SHP77 (cell line): ENCODE results near the gene OGN.

Experiments
- DNase-seq, 2 experiments: peaks; one replicate each; lab custom pipeline; 2025; lab: John Stamatoyannopoulos, UW

Gene OGN

GRCh38 chr9:92405818-92406217, 1.4 kb upstream of the OGN start:
- no peak for DNase-seq

GRCh38 chr9:92402826-92403745, 1.3 kb downstream of the OGN start:
- DNase-seq: no peak

GRCh38 chr9:92402360-92402759, 2.0 kb downstream of the OGN start:
- no peak for DNase-seq

- no peak for DNase-seq
These were observed 6.5 kb downstream of the OGN start for GRCh38 chr9:92397853-92398252.

- no peak for DNase-seq
These were observed 8.8 kb downstream of the OGN start for GRCh38 chr9:92395617-92396016.

- DNase-seq: no peak
These were observed 10.7 kb downstream of the OGN start for GRCh38 chr9:92393686-92394085.

- DNase-seq: no peak
These were observed 11.7 kb downstream of the OGN start for GRCh38 chr9:92392690-92393089.

- no peak for DNase-seq
These were observed 18.4 kb downstream of the OGN start for GRCh38 chr9:92385953-92386352.

GRCh38 chr9:92385477-92385876, 18.9 kb downstream of the OGN start:
- DNase-seq: no peak

- no peak for DNase-seq
These were observed 19.4 kb downstream of the OGN start for GRCh38 chr9:92385001-92385400.

GRCh38 chr9:92384375-92384774, 20.0 kb downstream of the OGN start:
- DNase-seq: no peak

- no peak for DNase-seq
These were observed 22.6 kb downstream of the OGN start for GRCh38 chr9:92381775-92382174.

- DNase-seq: no peak
These were observed 23.8 kb downstream of the OGN start for GRCh38 chr9:92380603-92381002.

- peak; percentile 17 to 33 for DNase-seq
These were observed 25.4 kb downstream of the OGN start for GRCh38 chr9:92378865-92379560.

GRCh38 chr9:92377876-92378275, 26.5 kb downstream of the OGN start:
- peak; percentile 38 to 57 for DNase-seq

GRCh38 chr9:92373167-92373566, 31.2 kb downstream of the OGN start:
- DNase-seq: no peak

- DNase-seq: no peak
These were observed 35.3 kb downstream of the OGN start for GRCh38 chr9:92369075-92369474.

GRCh38 chr9:92360083-92360482, 44.3 kb downstream of the OGN start:
- no peak for DNase-seq

- no peak for DNase-seq
These were observed 44.9 kb downstream of the OGN start for GRCh38 chr9:92359394-92359995.

- DNase-seq: no peak
These were observed 51.3 kb downstream of the OGN start for GRCh38 chr9:92353051-92353450.

GRCh38 chr9:92350740-92351133, 53.6 kb downstream of the OGN start:
- DNase-seq: no peak

- no peak for DNase-seq
These were observed 54.3 kb downstream of the OGN start for GRCh38 chr9:92349771-92350739.
